Left ventricle myocardium inferior (tissue), 1 donor: Measurements from ENCODE around the gene RERE. TPM values are rescaled to one million over a fixed set of nuclear protein-coding genes. Genes with fewer than 3 reads are reported as not detected.
"Not testable (repeated sequence)": the region's sequence is repeated elsewhere in the genome, so short reads cannot be mapped to it uniquely, and the experiment has no call there.

Source experiments
- DNase-seq: peaks from one replicate; pipeline ENCODE4 v3.0.0-alpha.2; 2020
- H3K27ac ChIP-seq: fragments of 200-600 bp; replicated peaks from 2 replicates; pipeline ENCODE4 v1.8.0; 2021
- H3K27me3 ChIP-seq: fragments of 200-600 bp; 2 replicates; pipeline ENCODE4 v1.8.0; 2021; ENCODE audit warnings: low read depth
- H3K36me3 ChIP-seq: fragments of 200-600 bp; 2 replicates; pipeline ENCODE4 v1.8.0; 2021
- H3K4me1 ChIP-seq: fragments of 200-600 bp; 2 replicates; pipeline ENCODE4 v1.8.0; 2021
- H3K4me3 ChIP-seq: fragments of 200-600 bp; 2 replicates; pipeline ENCODE4 v1.8.0; 2021; ENCODE audit warnings: mild to moderate bottlenecking, moderate library complexity
- H3K9me3 ChIP-seq: fragments of 200-600 bp; replicated peaks from 2 replicates; pipeline ENCODE4 v1.8.0; 2021
- intact Hi-C: fragments of 100-400 bp; cut with micrococcal nuclease; formaldehyde crosslinking; loops from one replicate; pipeline ENCODE4 v1.11.0; 2022
- total RNA-seq: library from RNA; stranded (reverse); fragmentation: NEBNext Ultra II Directional; extraction: Animal tissue kit (Norgen Biotek cat#: 25700); gene quantifications from one replicate; pipeline ENCODE4 v1.2.1, GENCODE V29; 2021
- TF ChIP-seq, protein P1 (sequence below): fragments of 200-600 bp; IDR thresholded peaks from 2 replicates; pipeline ENCODE4 v1.8.0; 2021; ENCODE audit warnings: antibody characterized with exemption, mild to moderate bottlenecking, borderline replicate concordance
- donor health status: DM: no; HTN: yes; CAD: no; lungs with severe emphysema.

The RERE gene
- total RNA-seq, 1 donor from 2014 or later, result 141 TPM

GRCh38 chr1:8447616-8448150 lies 369.8 kb downstream of the RERE start:
- peaks cover 8% of the 10 kb centered on the region for H3K36me3 ChIP-seq
- TF ChIP-seq, protein P1, sequence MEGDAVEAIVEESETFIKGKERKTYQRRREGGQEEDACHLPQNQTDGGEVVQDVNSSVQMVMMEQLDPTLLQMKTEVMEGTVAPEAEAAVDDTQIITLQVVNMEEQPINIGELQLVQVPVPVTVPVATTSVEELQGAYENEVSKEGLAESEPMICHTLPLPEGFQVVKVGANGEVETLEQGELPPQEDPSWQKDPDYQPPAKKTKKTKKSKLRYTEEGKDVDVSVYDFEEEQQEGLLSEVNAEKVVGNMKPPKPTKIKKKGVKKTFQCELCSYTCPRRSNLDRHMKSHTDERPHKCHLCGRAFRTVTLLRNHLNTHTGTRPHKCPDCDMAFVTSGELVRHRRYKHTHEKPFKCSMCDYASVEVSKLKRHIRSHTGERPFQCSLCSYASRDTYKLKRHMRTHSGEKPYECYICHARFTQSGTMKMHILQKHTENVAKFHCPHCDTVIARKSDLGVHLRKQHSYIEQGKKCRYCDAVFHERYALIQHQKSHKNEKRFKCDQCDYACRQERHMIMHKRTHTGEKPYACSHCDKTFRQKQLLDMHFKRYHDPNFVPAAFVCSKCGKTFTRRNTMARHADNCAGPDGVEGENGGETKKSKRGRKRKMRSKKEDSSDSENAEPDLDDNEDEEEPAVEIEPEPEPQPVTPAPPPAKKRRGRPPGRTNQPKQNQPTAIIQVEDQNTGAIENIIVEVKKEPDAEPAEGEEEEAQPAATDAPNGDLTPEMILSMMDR, result no peak
- no peaks in the 10 kb centered on the region for H3K27me3 ChIP-seq
- no peak overlapping the region for H3K27ac ChIP-seq
- DNase-seq, result no peak
- no peak overlapping the region for H3K4me3 ChIP-seq
- intact Hi-C loops, result no loop called here
- peaks cover 38% of the 10 kb centered on the region for H3K4me1 ChIP-seq
- peaks cover 4% of the 10 kb centered on the region for H3K9me3 ChIP-seq

GRCh38 chr1:8446119-8446518 lies 371.3 kb downstream of the RERE start:
- H3K9me3 ChIP-seq, H3K27ac ChIP-seq, H3K36me3 ChIP-seq, intact Hi-C loops, H3K4me3 ChIP-seq, H3K27me3 ChIP-seq, DNase-seq: not testable (repeated sequence)
- H3K4me1 ChIP-seq, result peaks cover 31% of the 10 kb centered on the region

- H3K27ac ChIP-seq, result no peak overlapping the region
- H3K9me3 ChIP-seq, result peaks cover 5% of the 10 kb centered on the region
- H3K36me3 ChIP-seq, result peaks cover 8% of the 10 kb centered on the region
- H3K27me3 ChIP-seq, result no peaks in the 10 kb centered on the region
- TF ChIP-seq, protein P1, result peak; percentile 44
- no peak for DNase-seq
- intact Hi-C loops, result no loop called here
- H3K4me1 ChIP-seq, result peaks cover 23% of the 10 kb centered on the region
- H3K4me3 ChIP-seq, result no peak overlapping the region
These were observed 373.8 kb downstream of the RERE start for GRCh38 chr1:8443558-8444194.

DNA sequence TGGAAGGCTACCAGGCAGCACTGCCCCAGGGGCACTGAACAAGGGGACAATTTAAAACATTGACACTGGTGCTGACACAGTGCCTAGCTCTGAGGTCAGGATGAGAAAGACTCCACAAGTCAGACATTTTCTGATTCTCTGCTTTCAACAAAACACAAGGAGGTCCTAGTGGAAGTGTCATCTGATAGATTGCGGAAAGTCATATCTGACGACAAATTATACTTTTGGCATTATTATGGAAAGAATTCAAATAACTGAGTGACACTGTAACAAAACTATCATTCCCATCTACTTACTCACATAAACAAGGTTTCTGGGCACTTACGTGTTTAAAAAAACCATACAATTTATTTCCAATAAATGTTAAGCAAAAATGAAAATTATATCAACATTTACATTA lies 376.0 kb downstream of the RERE start:
- Histone ChIP-seq H3K36me3 (no peaks in the 10 kb centered on the region), H3K4me1 (peaks cover 24% of the 10 kb centered on the region), H3K27ac (no peak overlapping the region), H3K9me3 (peaks cover 5% of the 10 kb centered on the region), H3K4me3 (no peak overlapping the region), H3K27me3 (no peaks in the 10 kb centered on the region)
- intact Hi-C loops, result no loop called here
- TF ChIP-seq, protein P1, result no peak
- no peak for DNase-seq

- intact Hi-C loops, result no loop called here
- Histone ChIP-seq H3K27me3 (no peaks in the 10 kb centered on the region), H3K27ac (peak overlapping the region; percentile 64), H3K36me3 (no peaks in the 10 kb centered on the region), H3K9me3 (peaks cover 5% of the 10 kb centered on the region), H3K4me3 (no peak overlapping the region), H3K4me1 (peaks cover 29% of the 10 kb centered on the region)
- DNase-seq, result peak; percentile 82
- TF ChIP-seq, protein P1, result no peak
These were observed 378.3 kb downstream of the RERE start for GRCh38 chr1:8439015-8439702.

DNA sequence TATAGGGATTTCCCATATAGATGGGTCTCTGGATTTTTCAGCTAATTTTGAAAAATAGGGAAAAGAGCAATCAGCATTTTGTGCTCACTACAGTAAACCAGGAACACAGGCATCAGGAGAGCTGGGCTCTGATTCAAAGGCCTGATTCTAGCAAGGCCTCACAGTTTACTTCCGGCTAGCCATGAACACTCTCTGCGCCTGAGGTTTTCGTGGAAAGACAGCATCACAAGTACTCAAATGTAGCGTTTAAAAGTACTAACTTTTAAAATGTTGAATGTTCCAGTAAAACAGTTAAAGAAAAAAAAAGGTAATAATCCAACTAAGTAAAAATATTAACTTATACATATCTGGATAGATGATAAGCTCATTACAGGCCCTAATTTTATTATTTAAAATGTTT lies 379.0 kb downstream of the RERE start:
- Histone ChIP-seq H3K4me1 (peaks cover 29% of the 10 kb centered on the region), H3K36me3 (no peaks in the 10 kb centered on the region), H3K27ac (peak overlapping the region; percentile 64), H3K27me3 (no peaks in the 10 kb centered on the region), H3K4me3 (no peak overlapping the region), H3K9me3 (peaks cover 5% of the 10 kb centered on the region)
- TF ChIP-seq, protein P1, result no peak
- no peak for DNase-seq
- intact Hi-C loops, result no loop called here
